ENCODE results near the gene IFI6. TPM values are rescaled to one million over a fixed set of nuclear protein-coding genes. Genes with fewer than 3 reads are reported as not detected.

The IFI6 gene
- total and polyA plus RNA-seq, 2 donors (not counting 1 experiment from before 2014, with no cell fraction given), result 43.7 to 68.4 TPM

GRCh38 chr1:27638805-27639204, 33.2 kb downstream of the IFI6 start:
- DNase-seq (ENCODE audit: low read depth in 2 of 2), result no peak
- H2AFZ ChIP-seq (ENCODE audit: low read length), result no peak overlapping the region
- no peaks in the 10 kb centered on the region for H3K36me3 ChIP-seq (ENCODE audit: control insufficient read depth, insufficient read depth, low read length)
- no peaks in the 10 kb centered on the region for H3K9me3 ChIP-seq (ENCODE audit: control insufficient read depth, insufficient read depth, low read depth, low read length)
- no peaks in the 10 kb centered on the region for H3K4me1 ChIP-seq (ENCODE audit: control insufficient read depth, extremely low read depth, insufficient read depth, low read length)
- no peak overlapping the region for H3K9ac ChIP-seq (ENCODE audit: insufficient read depth, low read length)
- H3K27ac ChIP-seq (ENCODE audit: insufficient read depth, low read length), result no peak overlapping the region
- H3K79me2 ChIP-seq (ENCODE audit: control insufficient read depth, insufficient read depth, low read length), result no peaks in the 10 kb centered on the region
- H3K27me3 ChIP-seq (ENCODE audit: control insufficient read depth, insufficient read depth, low read length), result peaks cover 10% of the 10 kb centered on the region
- no peak overlapping the region for H3K4me3 ChIP-seq (replicated peaks in 1 of 4; ENCODE audit: control extremely low read depth in 1 of 4, insufficient read depth in 1 of 4, low read depth in 3 of 4, low read length in 4 of 4)
- no peak overlapping the region for H3K4me2 ChIP-seq (ENCODE audit: extremely low read depth, insufficient read depth, low read length)
- no peak for TF ChIP-seq CTCF (conservative IDR thresholded peaks at IDR 0.05 in 1 of 2, IDR thresholded peaks at IDR 0.05 in 1 of 2; ENCODE audit: low read depth in 1 of 2, low read length in 2 of 2)
- no peak for TF ChIP-seq EZH2 (IDR thresholded peaks at IDR 0.05; ENCODE audit: low read length, missing control alignments)
- no peaks in the 10 kb centered on the region for H4K20me1 ChIP-seq (ENCODE audit: control insufficient read depth, extremely low read depth, insufficient read depth, low read length)

- Histone ChIP-seq H3K9me3 (ENCODE audit: control insufficient read depth, insufficient read depth, low read depth, low read length) (no peaks in the 10 kb centered on the region), H2AFZ (ENCODE audit: low read length) (no peak overlapping the region), H3K4me1 (ENCODE audit: control insufficient read depth, extremely low read depth, insufficient read depth, low read length) (no peaks in the 10 kb centered on the region), H3K36me3 (ENCODE audit: control insufficient read depth, insufficient read depth, low read length) (no peaks in the 10 kb centered on the region), H3K27me3 (ENCODE audit: control insufficient read depth, insufficient read depth, low read length) (peaks cover 16% of the 10 kb centered on the region), H4K20me1 (ENCODE audit: control insufficient read depth, extremely low read depth, insufficient read depth, low read length) (no peaks in the 10 kb centered on the region), H3K4me3 (replicated peaks in 1 of 4; ENCODE audit: control extremely low read depth in 1 of 4, insufficient read depth in 1 of 4, low read depth in 3 of 4, low read length in 4 of 4) (no peak overlapping the region), H3K79me2 (ENCODE audit: control insufficient read depth, insufficient read depth, low read length) (no peaks in the 10 kb centered on the region), H3K4me2 (ENCODE audit: extremely low read depth, insufficient read depth, low read length) (no peak overlapping the region), H3K27ac (ENCODE audit: insufficient read depth, low read length) (no peak overlapping the region), H3K9ac (ENCODE audit: insufficient read depth, low read length) (no peak overlapping the region)
- TF ChIP-seq CTCF (conservative IDR thresholded peaks at IDR 0.05 in 1 of 2, IDR thresholded peaks at IDR 0.05 in 1 of 2; ENCODE audit: low read depth in 1 of 2, low read length in 2 of 2) (no peak), EZH2 (IDR thresholded peaks at IDR 0.05; ENCODE audit: low read length, missing control alignments) (no peak)
- no peak for DNase-seq (ENCODE audit: low read depth in 2 of 2)
Measured at GRCh38 chr1:27638047-27638734, 33.8 kb downstream of the IFI6 start.

- Histone ChIP-seq H2AFZ (ENCODE audit: low read length) (no peak overlapping the region), H3K27ac (ENCODE audit: insufficient read depth, low read length) (no peak overlapping the region), H3K9me3 (ENCODE audit: control insufficient read depth, insufficient read depth, low read depth, low read length) (no peaks in the 10 kb centered on the region), H3K79me2 (ENCODE audit: control insufficient read depth, insufficient read depth, low read length) (no peaks in the 10 kb centered on the region), H4K20me1 (ENCODE audit: control insufficient read depth, extremely low read depth, insufficient read depth, low read length) (no peaks in the 10 kb centered on the region), H3K9ac (ENCODE audit: insufficient read depth, low read length) (no peak overlapping the region), H3K4me3 (replicated peaks in 1 of 4; ENCODE audit: control extremely low read depth in 1 of 4, insufficient read depth in 1 of 4, low read depth in 3 of 4, low read length in 4 of 4) (no peak overlapping the region), H3K36me3 (ENCODE audit: control insufficient read depth, insufficient read depth, low read length) (no peaks in the 10 kb centered on the region), H3K4me1 (ENCODE audit: control insufficient read depth, extremely low read depth, insufficient read depth, low read length) (no peaks in the 10 kb centered on the region), H3K4me2 (ENCODE audit: extremely low read depth, insufficient read depth, low read length) (no peak overlapping the region), H3K27me3 (ENCODE audit: control insufficient read depth, insufficient read depth, low read length) (peaks cover 21% of the 10 kb centered on the region)
- no peak for DNase-seq (ENCODE audit: low read depth in 2 of 2)
- no peak for TF ChIP-seq EZH2 (IDR thresholded peaks at IDR 0.05; ENCODE audit: low read length, missing control alignments)
- TF ChIP-seq CTCF (conservative IDR thresholded peaks at IDR 0.05 in 1 of 2, IDR thresholded peaks at IDR 0.05 in 1 of 2; ENCODE audit: low read depth in 1 of 2, low read length in 2 of 2), result no peak
Measured at GRCh38 chr1:27635396-27636142, 36.4 kb downstream of the IFI6 start.

Data from fibroblast of lung (primary cell).